Fibroblast of skin of abdomen (primary cell): ENCODE results near the gene JARID2.
"Not testable (repeated sequence)": the region's sequence is repeated elsewhere in the genome, so short reads cannot be mapped to it uniquely, and the experiment has no call there.

ENCODE experiments used
- DNase-seq: peaks from one replicate; pipeline ENCODE4 v3.0.0-alpha.2; 2013

JARID2 gene

DNA sequence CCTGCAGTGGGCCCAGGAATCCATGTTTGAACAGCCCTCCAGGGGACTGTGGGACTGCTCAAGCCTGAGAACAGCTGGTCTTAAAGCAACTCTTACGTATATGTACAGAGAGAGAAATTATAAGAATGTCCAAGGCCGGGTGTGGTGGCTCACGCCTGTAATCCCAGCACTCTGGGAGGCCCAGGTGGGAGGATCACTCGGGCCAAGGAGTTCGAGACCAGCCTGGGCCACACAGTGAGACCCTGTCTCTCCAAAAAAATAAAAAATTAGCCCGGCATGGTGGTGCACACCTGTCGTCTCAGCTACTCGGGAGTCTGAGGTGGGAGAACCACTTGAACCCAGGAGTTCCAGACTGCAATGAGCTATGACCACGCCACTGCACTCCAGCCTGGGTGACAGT lies 283.0 kb downstream of the JARID2 start:
- no peak for DNase-seq

DNA sequence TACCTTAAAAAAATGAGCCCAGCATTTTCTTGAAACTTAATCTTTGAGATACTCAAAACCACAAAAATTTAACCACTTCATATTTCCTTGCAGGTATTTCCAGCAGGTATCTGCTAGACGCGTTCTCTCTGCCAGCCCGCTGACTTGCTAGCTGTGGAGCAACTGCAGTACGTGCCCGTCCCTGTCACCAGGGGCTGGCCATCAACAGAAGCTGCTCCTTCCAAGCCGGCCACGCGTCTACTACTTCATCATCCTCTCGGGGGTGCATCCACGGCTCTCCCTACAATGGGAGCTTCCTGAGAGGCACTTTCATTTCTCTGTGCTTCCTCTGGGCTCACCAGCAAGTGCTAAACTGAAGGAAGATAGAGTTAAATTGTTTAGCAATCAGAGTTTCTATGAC lies 284.5 kb downstream of the JARID2 start:
- no peak for DNase-seq

DNA sequence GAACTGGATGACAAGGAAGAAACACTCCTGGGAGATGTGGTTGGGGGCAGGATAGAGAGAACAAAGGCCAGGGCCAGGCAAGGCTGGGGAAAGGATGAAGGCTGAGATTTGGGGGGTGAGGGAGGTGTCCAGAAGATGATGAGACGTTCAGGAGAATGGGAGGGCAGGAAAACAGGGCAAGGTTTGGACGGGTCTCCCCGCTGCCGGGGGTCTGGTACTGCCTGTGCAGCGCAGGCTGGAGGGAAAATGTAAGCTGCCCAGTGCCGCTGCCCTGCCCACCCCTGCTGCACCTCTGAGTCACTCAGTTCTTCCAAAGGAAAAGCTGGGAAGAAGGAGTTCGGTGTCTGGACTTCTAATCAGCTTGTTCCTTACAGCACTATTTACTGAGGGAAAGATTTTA lies 286.1 kb downstream of the JARID2 start:
- no peak for DNase-seq

DNA sequence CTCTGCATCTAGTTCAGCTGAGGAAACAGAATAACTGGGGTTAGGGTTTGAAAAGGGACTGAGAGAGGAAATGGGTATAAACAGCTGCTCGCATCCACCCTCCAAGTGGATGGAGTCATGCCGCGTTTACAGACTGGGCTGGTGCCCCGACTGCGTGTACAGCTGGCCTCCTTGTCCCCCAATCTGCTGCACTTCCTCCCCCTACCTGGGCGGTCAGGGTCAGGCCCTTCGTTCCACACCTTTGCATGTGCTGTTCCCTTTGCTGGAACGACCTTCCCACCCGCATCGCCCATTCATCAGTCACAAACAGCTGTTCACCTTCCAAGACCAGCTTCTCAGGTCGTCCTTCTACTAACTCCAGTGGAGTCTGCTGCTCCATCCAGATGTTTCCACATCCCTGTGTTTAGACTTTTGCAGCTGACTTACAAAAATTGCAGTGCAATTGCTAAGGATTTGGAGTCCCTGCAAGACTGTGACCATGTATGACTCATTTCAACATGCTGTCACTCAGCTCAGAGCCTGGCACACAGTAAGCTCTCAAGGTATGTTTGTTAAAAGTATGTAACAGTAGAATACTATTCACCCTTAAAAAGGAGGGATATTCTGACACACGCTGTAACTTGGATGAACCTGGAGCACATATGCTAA lies 287.6 kb downstream of the JARID2 start:
- DNase-seq = no peak

DNA sequence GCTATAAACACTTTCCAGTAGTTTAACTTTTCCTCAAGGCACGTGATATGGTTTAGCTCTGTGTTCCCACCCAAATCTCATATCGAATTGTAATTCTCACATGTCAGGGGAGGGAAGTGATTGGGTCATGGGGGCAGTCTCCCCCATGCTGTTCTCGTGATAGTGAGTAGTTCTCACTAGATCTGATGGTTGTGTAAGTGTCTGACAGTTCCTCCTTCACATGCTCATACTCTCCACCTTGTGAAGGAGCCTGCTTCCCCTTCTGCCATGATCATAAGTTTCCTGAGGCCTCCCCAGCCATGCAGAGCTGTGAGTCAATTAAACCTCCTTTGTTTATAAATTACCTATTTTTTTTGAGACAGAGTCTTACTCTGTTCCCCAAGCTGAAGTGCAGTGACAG lies 289.1 kb downstream of the JARID2 start:
- no peak for DNase-seq

DNA sequence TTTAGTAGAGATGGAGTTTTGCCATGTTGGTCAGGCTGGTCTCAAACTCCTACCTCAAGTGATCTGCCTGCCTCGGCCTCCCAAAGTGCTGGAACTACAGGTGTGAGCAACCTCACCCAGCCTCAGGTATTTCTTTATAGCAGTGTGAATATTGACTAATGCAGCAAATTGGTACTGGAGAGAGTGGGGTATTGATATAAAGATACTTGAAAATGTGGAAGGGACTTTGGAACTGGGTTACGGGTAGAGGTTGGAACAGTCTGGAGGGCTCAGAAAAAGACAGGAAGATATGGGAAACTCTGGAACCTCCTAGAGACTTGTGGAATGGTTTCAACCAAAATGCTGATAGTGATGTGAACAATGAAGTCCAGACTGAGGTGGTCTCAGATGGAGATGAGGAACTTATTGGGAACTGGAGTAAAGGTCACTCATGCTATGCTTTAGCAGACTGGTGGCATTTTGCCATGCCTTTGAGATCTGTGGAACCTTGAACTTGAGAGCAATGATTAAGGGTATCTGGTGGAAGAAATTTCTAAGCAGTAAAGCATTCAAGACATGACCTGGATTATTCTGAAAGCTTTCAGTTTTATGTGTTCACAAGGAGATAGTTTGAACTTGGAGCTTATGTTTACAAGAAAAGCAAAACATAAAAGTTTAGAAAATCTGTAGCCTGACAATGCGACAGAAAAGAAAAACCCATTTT lies 289.8 kb downstream of the JARID2 start:
- DNase-seq = no peak

DNA sequence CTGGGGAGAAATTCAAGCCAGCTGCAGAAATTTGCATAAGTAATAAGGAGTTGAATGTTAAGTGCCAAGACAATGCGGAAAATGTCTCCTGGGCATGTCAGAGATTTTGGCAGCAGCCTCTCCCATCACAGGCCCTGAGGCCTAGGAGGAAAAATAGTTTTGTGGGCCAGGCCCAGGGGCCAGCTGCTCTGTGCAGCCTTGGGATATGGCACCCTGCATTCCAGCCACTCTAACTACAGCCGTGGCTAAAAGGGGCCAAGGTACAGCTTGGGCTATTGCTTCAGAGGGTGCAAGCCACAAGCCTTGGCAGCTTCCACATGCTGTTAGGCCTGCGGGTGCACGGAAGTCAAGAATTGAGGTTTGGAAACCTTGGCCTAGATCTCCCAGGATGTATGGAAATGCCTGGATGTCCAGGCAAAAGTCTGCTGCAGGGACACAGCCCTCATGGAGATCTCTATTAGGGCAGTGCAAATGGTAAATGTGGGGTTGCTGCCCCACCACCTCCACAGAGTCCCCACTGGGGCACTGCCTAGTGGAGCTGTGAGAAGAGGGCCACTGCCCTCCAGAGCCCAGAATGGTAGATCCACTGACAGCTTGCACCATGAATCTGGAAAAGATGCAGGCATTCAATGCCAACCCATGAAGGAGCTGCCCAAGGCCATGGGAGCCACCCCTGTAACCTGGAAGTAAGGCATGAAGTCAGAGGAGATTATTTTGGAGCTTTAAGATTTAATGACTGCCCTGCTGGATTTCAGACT lies 290.5 kb downstream of the JARID2 start:
- DNase-seq = no peak

DNA sequence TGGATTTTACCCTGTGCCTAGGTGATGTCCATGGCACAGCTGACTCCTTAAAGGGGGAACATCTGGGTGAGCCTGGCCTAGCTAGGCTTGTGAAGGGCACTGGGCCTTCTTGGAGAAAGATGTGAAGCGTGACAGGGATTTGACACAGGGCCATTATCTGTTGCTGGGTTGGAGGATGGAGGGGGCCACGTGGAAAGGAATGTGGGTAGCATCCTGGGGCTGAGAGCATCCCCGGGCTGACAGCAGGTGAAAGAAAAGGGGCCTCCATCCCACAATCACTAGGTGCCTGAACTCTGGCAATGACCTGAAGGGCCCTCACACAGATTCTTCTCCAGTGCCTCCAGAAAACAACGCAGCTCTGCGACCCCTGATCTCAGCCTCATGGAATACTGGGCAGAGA lies 292.2 kb downstream of the JARID2 start:
- DNase-seq = no peak

DNA sequence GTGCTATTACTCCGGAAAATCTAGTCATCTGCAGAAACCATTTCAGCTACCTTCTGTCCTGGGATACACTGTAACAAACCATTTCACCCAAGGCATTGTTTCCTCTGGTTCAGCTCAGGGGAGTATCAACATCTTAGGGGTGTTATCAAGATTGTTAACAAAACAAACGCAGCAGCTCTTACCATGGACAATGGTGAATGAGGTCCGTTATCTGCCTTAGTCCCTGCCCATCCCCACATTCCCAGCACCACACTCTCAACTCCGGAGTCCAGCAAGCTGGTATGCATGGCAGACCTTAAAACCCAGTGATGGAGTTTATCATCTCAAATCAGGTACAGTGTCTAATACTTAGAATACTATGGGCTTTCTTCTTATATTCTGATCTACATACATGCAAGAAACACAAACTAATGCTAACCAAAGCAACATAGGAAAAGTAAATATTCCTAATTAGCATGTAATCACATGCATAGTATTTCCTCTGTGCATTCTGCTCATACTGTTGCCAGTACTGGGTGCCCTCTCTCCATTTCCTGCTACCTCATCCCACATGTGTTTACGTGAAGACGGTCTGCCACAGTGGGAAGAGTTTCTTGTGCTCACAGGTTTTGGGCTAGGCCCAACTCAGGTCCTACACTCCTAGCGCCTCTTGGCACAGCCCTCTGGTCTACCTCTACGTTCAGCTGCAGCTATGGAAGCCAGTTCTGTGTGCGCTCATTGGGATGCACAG lies 293.1 kb downstream of the JARID2 start:
- DNase-seq = no peak

DNA sequence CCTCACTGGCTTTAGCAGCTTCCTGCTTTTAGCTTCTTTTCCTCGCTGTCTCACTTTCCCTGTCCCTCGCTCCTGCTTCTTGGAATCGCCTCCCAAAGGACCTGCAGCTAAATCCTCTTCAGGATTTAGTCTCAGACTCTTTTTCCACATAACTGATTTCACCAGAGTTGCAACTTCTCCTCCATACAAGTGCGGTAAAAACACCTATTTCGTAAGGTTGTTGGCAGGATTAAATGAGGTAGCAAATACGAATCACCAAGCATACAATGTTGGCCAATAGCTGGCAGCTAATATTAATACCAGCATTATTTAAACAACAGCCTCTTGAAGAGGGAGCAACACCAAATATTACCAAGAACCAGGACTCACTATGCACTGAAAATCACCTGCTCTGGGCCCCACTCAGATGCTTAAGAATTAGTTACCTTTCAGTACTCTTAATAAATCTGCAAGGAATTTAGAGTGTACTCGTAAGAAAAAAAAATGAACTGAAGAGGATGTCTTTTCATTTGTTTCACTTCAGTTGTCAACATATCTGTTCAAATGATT lies 293.9 kb downstream of the JARID2 start:
- no peak for DNase-seq

DNA sequence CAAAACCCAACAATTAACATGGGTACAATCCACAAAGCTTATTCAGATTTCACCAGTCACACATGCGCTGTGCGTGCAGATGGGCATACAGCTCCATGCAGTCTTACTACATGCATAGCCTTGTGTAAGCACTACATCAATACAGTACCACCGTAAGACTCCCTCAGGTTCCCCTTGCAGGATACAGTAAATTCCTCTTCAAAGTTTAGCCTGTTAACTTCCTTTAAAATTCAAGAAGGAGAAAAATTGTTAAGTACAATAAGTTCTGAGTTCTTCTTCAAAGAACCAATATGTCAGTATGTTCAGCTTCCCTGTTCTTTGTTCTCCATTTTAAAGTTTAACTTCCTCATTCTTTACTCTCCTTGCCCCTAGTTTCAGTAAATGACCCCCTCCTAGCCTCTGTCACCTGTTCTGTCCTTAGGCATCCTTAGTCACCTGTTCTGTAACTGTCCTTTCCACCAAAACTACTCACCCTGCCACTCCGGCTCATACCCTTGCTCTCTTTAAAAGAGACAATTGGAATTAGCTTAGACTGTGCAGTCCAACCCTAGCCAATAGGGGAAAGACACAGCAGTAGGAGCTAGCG lies 297.6 kb downstream of the JARID2 start:
- DNase-seq = not testable (repeated sequence)

DNA sequence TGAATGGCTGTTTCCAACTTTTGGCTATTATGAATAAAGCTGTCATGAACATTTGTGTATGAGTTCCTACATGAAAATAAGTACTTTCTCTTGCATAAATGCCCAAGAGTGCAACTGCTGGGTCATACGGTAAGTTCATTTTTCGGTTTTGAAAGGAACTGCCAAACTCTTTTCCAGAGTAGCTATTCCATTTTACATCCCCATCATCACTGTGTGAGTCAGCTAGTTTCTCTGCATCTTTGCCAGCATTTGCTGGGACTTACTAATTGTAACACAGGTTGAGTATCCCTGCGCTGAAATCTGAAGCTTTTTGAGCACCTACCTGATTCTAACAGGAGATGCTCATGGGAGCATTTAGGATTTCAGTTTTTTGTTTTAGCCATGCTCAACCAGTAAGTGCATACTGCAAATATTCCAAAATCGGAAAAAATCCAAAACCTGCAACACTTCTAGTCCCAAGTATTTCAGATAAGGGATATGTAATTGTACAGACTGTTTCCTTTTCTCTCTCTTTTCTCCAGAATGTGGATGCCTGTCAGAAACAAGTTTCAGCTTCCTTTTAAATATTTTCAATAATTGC lies 298.5 kb downstream of the JARID2 start:
- DNase-seq = peak; percentile 12

DNA sequence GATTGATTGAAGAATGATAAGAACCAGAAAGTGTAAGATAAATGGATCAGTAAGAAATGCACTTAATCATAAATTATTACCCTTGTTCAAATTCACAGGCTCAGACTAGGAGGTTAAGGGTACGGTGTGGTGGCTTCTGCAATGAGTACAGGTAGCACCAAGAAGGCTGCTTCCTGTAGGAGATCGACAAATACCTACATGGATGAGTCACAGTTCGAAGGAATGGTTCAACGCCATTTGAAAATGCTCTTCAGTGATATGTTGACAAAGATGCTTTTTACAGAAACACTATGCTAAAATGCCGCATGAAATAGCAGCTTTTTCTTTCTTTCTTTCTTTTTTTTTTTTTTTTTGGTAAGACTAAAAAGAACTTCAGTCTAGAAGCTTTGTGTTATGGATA lies 300.7 kb downstream of the JARID2 start:
- no peak for DNase-seq

DNA sequence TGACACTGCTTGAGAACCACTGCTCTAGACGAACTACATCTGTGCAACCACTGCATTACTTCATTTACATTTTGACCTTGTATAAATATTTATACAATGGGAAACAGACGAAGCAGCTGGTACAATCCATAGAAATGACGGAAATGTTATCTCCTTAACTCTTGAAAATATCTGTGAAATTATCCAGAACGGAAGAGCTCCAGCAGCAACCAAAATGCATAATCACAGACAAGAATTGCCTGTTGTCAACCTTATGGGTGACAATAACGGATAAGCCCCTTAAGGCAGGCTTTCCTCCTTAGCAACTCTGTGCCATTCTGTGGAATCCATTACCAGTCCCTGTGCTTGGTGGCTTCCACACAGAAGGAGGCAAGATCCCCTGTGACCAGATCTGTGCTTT lies 301.5 kb downstream of the JARID2 start:
- DNase-seq = no peak

DNA sequence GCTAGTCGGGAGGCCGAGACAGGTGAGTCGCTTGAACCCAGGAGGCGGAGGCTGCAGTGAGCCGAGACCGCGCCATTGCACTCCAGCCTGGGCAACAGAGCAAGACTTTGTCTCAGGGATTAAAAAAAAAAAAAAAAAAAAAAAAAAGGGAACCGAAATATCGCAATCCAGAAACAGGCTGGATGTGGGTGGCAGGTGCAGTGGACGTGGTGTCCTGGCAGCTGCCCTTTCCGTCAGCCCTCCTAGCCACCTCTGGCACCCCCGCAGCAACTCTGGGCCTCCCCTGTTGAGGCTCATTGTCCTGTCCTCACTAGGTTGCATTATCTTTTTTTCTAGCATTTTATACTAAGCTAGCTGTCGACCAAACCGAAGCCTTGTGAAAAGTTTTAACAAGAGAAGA lies 303.5 kb downstream of the JARID2 start:
- DNase-seq = no peak

DNA sequence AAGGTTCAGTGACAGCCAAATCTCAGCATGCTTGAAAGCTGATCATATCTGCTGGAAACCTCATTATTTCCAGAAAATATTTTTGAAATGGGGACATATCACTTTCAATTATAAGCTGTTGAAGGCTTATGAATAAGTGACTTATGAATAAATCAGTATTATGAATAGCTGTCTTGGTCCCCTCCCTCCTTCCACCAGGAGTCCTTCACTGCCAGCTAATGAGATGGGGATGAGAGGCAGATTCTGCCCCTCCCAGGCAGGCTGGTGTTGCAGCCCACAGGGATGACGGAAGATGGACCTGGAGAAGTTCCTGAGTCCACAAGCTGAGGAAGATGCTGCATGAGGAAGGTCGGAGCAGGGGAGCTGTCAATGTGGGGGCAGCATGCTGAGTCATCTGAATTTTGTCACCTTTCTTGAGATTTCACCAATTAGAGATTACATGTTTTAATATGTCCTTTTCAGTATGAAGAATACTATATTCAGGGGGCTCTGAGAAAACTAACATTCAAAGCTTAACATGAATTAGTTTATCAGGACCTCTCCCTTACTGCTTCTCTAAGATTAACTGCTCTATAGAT lies 304.8 kb downstream of the JARID2 start:
- DNase-seq = no peak

DNA sequence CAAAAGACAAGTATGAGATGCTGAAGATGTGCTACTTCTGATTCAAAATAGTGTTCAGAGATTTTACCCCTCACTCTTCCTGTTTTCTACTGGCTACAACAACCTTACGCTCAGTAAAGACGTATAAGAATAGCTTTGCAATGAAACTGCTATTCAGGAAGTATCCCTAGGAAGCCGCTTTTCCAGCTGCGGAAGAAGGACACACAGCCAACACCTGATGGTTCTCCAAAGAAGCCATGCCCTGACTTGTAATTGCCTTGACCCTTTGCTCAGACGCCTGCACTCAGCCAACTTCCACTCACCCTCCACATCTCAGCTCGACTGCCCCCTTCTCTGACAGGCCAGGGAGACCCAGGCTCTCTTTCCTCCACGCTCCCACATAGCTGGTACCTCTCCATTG lies 305.4 kb downstream of the JARID2 start:
- DNase-seq = no peak

DNA sequence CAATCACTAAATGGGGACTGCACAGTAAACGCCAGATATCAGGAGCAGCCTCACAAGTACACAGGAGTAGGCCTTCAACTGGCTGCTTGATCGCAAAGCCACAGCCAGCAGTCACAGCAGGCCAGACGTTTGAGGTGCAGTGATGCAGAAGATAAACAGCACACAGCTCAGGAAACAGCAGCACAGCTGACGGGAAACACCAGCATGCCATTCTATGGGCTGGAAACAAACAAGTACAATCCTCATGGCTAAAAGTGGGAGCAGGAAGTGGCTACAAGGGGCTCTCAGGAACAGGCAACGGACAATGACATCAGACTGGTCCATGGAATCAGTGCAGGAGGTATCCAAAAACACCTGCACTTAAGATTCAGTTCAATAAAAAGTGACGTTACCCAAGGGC lies 305.9 kb downstream of the JARID2 start:
- DNase-seq = peak; percentile 6

DNA sequence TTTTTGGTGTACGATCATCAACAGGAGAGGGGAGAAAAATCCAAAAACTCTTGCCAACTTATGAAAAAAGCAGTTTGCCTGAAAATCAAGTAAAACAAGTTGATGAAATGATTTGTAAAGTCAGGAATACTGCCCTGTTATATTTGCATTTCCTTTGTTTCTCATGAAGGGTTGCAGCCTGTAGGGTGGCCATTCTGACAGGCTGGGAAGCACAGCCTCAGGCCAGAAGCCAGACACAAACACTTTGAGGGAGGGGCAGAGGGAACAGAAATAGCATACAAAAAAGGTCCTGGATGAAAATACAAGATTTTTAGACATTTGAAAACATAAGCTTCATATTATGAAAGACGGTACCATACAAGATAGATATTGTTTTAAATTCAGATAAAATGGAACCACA lies 307.2 kb downstream of the JARID2 start:
- no peak for DNase-seq

DNA sequence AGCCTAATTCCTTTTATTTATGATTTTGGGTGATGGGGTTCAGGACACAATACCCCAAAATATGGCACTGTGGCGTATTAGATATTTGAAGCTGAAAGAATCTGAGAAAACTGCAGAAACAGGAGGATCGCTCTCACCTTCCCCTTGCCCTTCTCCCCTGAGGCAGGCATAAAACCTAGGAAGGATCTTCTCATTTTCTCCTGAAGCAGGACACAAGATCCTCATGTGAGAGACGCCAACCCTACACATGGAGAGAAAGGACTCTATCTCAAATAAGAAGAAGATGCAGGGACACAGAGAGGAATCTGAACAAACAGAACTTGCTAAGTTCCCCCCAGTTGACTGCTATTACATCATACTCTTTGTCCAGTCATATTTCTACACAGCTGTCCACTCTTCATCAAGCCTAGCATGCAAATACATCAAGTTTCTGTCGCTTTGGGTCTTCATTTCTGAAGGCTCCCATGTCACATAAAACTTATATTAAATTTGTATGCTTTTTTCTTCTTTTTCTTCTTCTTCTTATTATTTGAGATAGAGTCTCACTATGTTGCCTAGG lies 307.9 kb downstream of the JARID2 start:
- DNase-seq = no peak

DNA sequence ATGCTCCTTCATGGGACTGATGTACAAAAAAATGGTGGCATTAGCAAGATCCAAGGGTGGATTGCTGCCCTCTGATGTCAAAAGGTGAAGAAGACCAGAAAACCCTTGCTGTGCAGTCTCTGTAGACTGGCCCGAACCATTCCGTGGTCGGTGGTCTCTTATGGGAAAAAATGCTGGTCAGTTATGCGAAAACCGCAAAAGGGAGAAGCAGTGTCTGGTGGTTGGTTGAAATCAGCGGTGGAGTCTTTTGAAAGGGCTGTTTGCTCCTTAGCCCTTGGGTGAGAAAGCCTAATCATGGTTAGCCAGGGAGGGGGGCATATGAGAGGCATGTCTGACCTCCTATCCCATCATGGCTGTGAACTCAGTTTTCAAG lies 308.8 kb downstream of the JARID2 start:
- DNase-seq = no peak
